ENCODE measurements around the gene DLX1. TPM values are rescaled to one million over a fixed set of nuclear protein-coding genes. Genes with fewer than 3 reads are reported as not detected.

Gene DLX1
- total and polyA plus RNA-seq, 2 of the 8 experiments (the other 6 are each of a cell fraction or from before 2014, with no cell fraction given), result 0.11 TPM; not detected in 1

DNA sequence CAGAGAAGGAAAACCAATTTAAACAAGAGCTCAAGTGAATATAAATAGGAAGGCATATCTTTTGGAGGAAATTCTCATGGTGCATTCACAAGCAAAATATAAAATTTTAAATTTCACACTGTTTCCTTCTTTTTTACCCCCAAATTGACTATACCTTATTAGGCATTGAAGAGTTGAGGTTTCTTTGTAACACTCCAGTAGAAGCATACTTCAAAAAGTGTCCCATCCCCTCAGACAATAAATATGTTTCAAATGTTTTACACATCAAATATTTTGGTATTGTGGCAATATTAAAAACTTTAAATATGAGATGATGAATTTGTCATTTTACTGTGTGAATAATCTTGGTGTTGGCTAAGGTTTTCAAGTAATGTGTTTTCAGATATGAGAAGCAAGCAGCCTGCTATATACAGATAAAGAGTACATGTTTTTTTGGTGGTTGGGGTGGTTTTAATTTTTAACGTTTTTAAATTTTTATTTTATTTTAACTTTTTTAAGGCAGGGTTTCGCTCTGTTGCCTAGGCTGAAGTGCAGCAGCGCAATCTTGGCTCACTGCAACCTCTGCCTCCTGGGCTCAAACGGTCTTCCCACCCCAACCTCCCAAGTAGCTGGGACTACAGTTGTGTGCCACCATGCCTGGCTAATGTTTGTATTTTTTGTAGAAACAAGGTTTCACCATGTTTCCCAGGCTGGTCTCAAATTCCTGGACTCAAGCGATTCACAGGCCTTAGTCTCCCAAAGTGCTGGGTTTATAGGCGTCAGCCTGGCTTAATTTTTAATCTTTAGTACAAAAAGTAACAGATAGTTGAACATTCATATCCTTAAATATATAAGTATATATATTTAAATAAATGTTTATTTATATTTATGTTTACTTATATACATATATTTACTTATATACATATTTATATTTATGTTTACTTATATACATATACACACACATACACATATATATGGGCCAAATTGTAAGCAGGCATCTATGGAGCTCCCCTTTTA, 36.5 kb upstream of the DLX1 start:
- H2AFZ ChIP-seq (ENCODE audit: low read length), result no peak overlapping the region
- H4K20me1 ChIP-seq (replicated peaks in 1 of 2; ENCODE audit: control insufficient read depth in 1 of 2, insufficient read depth in 2 of 2, low read length in 2 of 2), result no peaks in the 10 kb centered on the region
- H3K4me1 ChIP-seq (replicated peaks in 1 of 4; ENCODE audit: control insufficient read depth in 3 of 4, insufficient read depth in 4 of 4, low read length in 3 of 4), result no peaks in the 10 kb centered on the region; a peak in 2 of 7 replicates
- TF ChIP-seq TCF12 (IDR thresholded peaks at IDR 0.05; ENCODE audit: low read depth, low read length) (no peak), PHF8 (conservative IDR thresholded peaks at IDR 0.05; ENCODE audit: low read depth, low read length) (no peak), BRCA1 (IDR thresholded peaks at IDR 0.05; ENCODE audit: low read depth, low read length) (no peak), POLR2A (IDR thresholded peaks at IDR 0.05; ENCODE audit: control extremely low read depth in 1 of 2, low read depth in 2 of 2, low read length in 2 of 2) (no peak), CTBP2 (IDR thresholded peaks at IDR 0.05; ENCODE audit: borderline replicate concordance, insufficient read depth, insufficient read length, low read length) (no peak), JUND (IDR thresholded peaks at IDR 0.05; ENCODE audit: low read length) (no peak), CBX5 (IDR thresholded peaks at IDR 0.05; ENCODE audit: low read depth, low read length) (no peak), EGR1 (IDR thresholded peaks at IDR 0.05; ENCODE audit: borderline replicate concordance, low read depth, low read length) (no peak), TAF7 (optimal IDR thresholded peaks at IDR 0.05; ENCODE audit: borderline replicate concordance, low read depth, low read length) (no peak), SIN3A (conservative IDR thresholded peaks at IDR 0.05 in 1 of 2, IDR thresholded peaks at IDR 0.05 in 1 of 2; ENCODE audit: low read depth in 1 of 2, low read length in 2 of 2) (no peak)
- TF ChIP-seq, protein P1, sequence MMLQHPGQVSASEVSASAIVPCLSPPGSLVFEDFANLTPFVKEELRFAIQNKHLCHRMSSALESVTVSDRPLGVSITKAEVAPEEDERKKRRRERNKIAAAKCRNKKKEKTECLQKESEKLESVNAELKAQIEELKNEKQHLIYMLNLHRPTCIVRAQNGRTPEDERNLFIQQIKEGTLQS (IDR thresholded peaks at IDR 0.05; ENCODE audit: insufficient read depth, low read depth, low read length), result no peak

More for the DNA sequence above, 36.5 kb upstream of the DLX1 start:
- no peaks in the 10 kb centered on the region for H3K23me2 ChIP-seq (ENCODE audit: low read depth, low read length)
- H3K36me3 ChIP-seq (ENCODE audit: control insufficient read depth in 2 of 4, insufficient read depth in 4 of 4, low read length in 3 of 4), result no peaks in the 10 kb centered on the region
- no peak overlapping the region for H3K14ac ChIP-seq (ENCODE audit: insufficient read length)
- H3K9ac ChIP-seq (replicated peaks in 1 of 4; ENCODE audit: extremely low read depth in 1 of 4, low read depth in 3 of 4, low read length in 3 of 4), result no peak overlapping the region
- ChIA-PET CTCF (ENCODE audit: partially characterized antibody) (interaction anchor here (1.1 to 1.2 kb wide), 2 partner anchors 11 to 64 kb away, joined by 4 read pairs; no protein-coding TSS in a partner anchor), POLR2A (ENCODE audit: partially characterized antibody) (no interaction called here)
- H3K56ac ChIP-seq (replicated peaks; ENCODE audit: insufficient read length, low read depth, low read length), result no peak overlapping the region
- 83% methylated on average over 6 of the region's 6 CpGs; no CpG with 5 or more reads in 1 of the 2 experiments for WGBS, 2 experiments (ENCODE audit: extremely low coverage in 1 of 2, insufficient coverage in 1 of 2, insufficient read length in 1 of 2, insufficient replicate concordance in 2 of 2, low coverage in 1 of 2, low lambda C conversion rate in 2 of 2, missing lambda C conversion rate in 1 of 2)
- no peak overlapping the region for H2BK5ac ChIP-seq (ENCODE audit: low read depth, low read length)
- no peaks in the 10 kb centered on the region for H3K79me2 ChIP-seq (ENCODE audit: control insufficient read depth in 1 of 2, insufficient read depth in 2 of 2, low read length in 2 of 2)
- no peaks in the 10 kb centered on the region for H3K27me3 ChIP-seq (replicated peaks in 1 of 4; ENCODE audit: control insufficient read depth in 3 of 4, extremely low read depth in 1 of 4, insufficient read depth in 3 of 4, low read length in 3 of 4)
- H2BK15ac ChIP-seq (ENCODE audit: low read length), result no peak overlapping the region
- H3K27ac ChIP-seq (ENCODE audit: low read depth, low read length), result no peak overlapping the region
- H3K4ac ChIP-seq (replicated peaks; ENCODE audit: insufficient read length, low read depth, low read length), result no peak overlapping the region
- no peaks in the 10 kb centered on the region for H3K9me3 ChIP-seq (ENCODE audit: insufficient read depth in 2 of 2, low read depth in 1 of 2, low read length in 1 of 2)
- H4K5ac ChIP-seq (ENCODE audit: insufficient read length, low read depth, low read length), result no peak overlapping the region
- H3K4me3 ChIP-seq (ENCODE audit: extremely low read depth in 1 of 4, insufficient read depth in 2 of 4, low read depth in 3 of 4, low read length in 4 of 4), result no peak overlapping the region
- no peak overlapping the region for H2BK20ac ChIP-seq (ENCODE audit: low read length)
- H3K79me1 ChIP-seq (ENCODE audit: low read depth, low read length), result no peaks in the 10 kb centered on the region
- H2BK12ac ChIP-seq (ENCODE audit: low read depth, low read length), result no peak overlapping the region
- FAIRE-seq, result no peak
- no peak overlapping the region for H2AK5ac ChIP-seq (ENCODE audit: low read depth, low read length)
- no peak overlapping the region for H3K23ac ChIP-seq (ENCODE audit: insufficient read length)
- no peak overlapping the region for H4K8ac ChIP-seq (ENCODE audit: extremely low read depth, insufficient read depth, low read length)
- H3K18ac ChIP-seq (ENCODE audit: extremely low read depth, low read length), result no peak overlapping the region
- no peak for DNase-seq (ENCODE audit: low read depth in 1 of 2, low spot score in 2 of 2)
- H3K4me2 ChIP-seq (ENCODE audit: insufficient read depth in 1 of 2, low read depth in 2 of 2, low read length in 2 of 2), result no peak overlapping the region
- no peak overlapping the region for H4K91ac ChIP-seq (replicated peaks; ENCODE audit: insufficient read length, low read length)
- H2BK120ac ChIP-seq (replicated peaks; ENCODE audit: low read depth, low read length), result no peak overlapping the region

All from H1 (cell line).